GM10266 (cell line): ENCODE measurements around the gene CCDC50.

Experiments
- DNase-seq: peaks from one replicate; pipeline ENCODE4 v3.0.0; 2012; ENCODE audit errors: extremely low spot score
- TF ChIP-seq, protein P1 (sequence below): IDR thresholded peaks from 2 replicates; pipeline ENCODE4 v1.5.1; 2012; ENCODE audit warnings: mild to moderate bottlenecking, low read depth; ENCODE audit not compliant: control insufficient read depth, insufficient read depth; ENCODE audit errors: missing control alignments

CCDC50 gene

DNA sequence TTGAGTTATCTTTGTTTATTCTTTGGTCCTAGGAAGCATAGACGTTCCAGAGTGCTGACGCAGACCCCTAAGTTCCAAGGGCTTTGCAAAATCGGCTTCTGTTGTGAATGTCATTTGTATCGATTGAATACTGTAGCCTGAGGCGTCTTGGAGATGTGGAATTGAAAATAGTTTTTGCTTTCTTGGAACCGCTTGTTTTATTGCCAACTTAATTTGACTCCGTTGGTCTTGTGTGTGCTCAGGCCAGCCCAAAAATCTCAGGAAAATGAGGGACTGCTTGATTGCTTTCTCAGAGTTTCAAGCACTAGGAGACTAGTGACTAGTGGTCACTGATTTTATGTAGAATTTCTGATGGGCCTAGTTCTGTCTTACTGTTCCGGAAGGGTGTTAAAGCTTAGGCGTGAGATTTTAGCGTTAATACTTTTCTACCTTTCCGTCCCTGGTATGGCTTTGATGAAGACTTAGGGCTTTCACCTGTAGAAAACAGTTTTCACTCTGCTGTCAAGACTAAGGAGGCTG, 1.4 kb downstream of the CCDC50 start:
- DNase-seq, result no peak
- TF ChIP-seq, protein P1, sequence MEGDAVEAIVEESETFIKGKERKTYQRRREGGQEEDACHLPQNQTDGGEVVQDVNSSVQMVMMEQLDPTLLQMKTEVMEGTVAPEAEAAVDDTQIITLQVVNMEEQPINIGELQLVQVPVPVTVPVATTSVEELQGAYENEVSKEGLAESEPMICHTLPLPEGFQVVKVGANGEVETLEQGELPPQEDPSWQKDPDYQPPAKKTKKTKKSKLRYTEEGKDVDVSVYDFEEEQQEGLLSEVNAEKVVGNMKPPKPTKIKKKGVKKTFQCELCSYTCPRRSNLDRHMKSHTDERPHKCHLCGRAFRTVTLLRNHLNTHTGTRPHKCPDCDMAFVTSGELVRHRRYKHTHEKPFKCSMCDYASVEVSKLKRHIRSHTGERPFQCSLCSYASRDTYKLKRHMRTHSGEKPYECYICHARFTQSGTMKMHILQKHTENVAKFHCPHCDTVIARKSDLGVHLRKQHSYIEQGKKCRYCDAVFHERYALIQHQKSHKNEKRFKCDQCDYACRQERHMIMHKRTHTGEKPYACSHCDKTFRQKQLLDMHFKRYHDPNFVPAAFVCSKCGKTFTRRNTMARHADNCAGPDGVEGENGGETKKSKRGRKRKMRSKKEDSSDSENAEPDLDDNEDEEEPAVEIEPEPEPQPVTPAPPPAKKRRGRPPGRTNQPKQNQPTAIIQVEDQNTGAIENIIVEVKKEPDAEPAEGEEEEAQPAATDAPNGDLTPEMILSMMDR, result no peak

DNA sequence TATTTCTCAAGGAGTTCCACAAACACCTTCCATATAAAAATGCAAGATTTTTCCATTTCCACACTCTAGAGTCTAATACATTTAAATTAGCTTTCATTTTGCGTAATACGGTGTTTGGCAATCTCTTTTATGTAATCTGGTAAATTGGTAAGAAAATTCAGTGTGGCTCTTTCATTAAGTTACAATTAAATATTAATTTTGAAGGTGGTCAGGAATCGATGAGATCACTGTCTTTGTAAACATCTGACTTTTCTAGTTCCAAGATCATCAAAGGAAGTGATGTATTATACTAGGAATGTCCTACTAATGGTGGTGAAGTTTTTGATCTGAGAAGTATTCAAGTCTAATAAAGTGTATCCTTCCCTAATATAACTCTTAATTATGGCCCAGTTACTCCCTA, 2.2 kb downstream of the CCDC50 start:
- no peak for DNase-seq
- TF ChIP-seq, protein P1, result no peak

GRCh38 chr3:191333298-191333880, 4.2 kb downstream of the CCDC50 start:
- TF ChIP-seq, protein P1, result no peak
- DNase-seq, result no peak

DNA sequence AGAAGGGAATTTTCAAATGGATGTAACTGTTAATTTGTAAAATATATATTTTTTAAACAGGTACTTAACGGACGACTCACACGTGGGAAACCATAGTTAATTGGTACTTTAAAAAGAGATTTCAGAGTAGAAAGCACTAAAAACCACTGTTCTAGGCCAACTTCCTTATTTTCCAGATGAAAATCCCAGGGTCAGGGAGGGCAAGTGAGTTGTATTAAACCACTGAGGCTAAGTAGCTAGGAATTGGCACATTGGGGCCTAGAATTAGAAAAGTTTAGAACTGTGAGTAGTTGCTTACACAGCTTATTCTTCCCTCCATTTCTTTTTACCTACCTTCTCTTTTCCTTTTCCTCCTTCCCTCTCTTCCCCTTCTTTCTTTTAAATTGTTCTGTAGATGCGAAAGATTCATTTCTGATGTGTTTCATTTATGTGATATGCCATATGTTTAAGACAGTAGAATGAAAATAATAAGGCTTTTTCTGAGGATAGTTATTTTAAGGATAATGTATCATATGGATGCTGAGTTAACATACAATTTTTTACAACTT, 5.2 kb downstream of the CCDC50 start:
- no peak for DNase-seq
- TF ChIP-seq, protein P1, result no peak

DNA sequence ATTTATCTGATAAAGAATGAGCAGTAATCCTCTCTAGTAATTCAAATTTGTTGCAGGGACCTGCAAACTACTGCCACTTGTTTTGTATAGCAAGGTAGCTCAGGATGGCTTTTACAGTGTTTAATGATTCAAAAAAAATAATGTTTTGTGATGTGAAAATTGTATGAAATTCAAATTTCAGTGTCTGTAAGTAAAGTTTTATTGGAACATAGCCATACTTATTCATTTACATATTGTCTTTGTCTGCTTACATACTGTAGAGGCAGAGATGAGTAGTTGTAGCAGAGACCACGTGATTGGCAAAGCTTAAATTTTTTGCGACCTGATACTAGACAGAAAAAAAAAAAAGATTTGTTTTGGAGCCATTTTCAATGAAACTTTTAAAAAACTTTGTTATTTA, 7.6 kb downstream of the CCDC50 start:
- DNase-seq, result no peak
- TF ChIP-seq, protein P1, result peak; percentile 2

DNA sequence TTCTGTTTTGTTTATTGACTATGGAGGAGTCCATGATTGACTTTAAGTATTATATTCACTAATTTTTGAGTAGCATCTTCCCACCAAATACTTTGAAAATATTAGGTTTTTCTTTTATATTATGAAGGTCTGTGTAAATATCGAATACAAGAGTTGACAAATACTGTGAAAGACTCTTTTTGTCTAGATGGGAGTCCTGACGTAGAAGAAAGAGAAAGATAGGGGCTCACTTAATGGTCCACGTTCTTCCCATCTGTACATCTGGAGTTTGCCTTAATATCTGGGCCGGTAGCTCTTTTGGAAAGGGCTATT, 8.9 kb downstream of the CCDC50 start:
- no peak for DNase-seq
- TF ChIP-seq, protein P1, result no peak

DNA sequence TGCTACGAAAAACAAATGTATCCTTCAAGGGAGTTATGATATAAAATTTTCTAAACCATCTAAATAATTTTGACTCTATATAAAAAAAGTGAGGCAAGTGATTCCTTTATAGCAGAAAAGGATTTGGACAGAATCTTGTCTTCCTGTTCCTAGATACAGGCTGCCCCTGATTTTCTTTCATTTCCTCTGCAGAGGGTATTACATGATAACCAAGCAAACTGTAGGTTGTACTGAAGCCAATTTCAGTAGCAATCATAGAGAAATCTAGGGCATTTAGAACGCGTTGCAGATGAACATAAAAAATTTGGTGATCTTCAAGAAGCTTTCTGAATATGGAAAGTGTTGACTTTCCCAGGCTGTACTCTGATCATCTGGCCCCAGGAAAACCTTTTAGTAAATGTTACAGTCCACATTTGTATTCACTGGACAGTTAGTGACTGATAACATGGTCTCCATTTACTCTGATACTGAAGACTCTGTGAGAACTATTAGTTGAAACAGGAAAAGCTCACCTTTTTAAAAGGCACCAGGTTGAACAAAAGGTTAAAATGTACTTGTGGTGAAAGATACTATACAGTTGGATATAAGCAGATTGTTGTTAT, 10.2 kb downstream of the CCDC50 start:
- TF ChIP-seq, protein P1, result no peak
- no peak for DNase-seq
